Upper lobe of left lung (tissue), 4 donors: ENCODE results near the gene ZNF716.

Experiments used
- CTCF ChIP-seq, 6 experiments: fragments of 450-650 bp in 4 of 6; fragments of 200-600 bp in 2 of 6; sonication (generic) in 2 of 6; IDR thresholded peaks; one replicate each; pipeline ENCODE4 v1.5.1; 2016 to 2019; ENCODE audit warnings: antibody characterized with exemption in 6 of 6
- EP300 ChIP-seq, 4 donors: sonication (generic); formaldehyde crosslinking; IDR thresholded peaks; one replicate each; pipeline ENCODE4 v1.5.1; 2017; ENCODE audit warnings: antibody characterized with exemption in 4 of 4, control low read depth in 2 of 4
- POLR2A ChIP-seq, 4 donors: fragments of 450-650 bp; IDR thresholded peaks; one replicate each; pipeline ENCODE4 v1.5.1; 2016 to 2017; ENCODE audit warnings: antibody characterized with exemption in 4 of 4, mild to moderate bottlenecking in 2 of 4
- POLR2AphosphoS5 ChIP-seq, 2 donors: sonication (generic); formaldehyde crosslinking; IDR thresholded peaks; one replicate each; pipeline ENCODE4 v1.5.1; 2017; ENCODE audit warnings: antibody characterized with exemption in 2 of 2

GRCh38 chr7:57403601-57404342, 46.2 kb upstream of the ZNF716 start:
- no peak for TF ChIP-seq CTCF (IDR thresholded peaks at IDR 0.05)
- TF ChIP-seq POLR2AphosphoS5 (IDR thresholded peaks at IDR 0.05) = no peak
- no peak for TF ChIP-seq POLR2A (IDR thresholded peaks at IDR 0.05)
- TF ChIP-seq EP300 (IDR thresholded peaks at IDR 0.05) = no peak
